ENCODE results near the gene HS6ST3. TPM values are rescaled to one million over a fixed set of nuclear protein-coding genes. Genes with fewer than 3 reads are reported as not detected.

HS6ST3 gene
- total RNA-seq, 1 experiment from 2014 or later: not detected

DNA sequence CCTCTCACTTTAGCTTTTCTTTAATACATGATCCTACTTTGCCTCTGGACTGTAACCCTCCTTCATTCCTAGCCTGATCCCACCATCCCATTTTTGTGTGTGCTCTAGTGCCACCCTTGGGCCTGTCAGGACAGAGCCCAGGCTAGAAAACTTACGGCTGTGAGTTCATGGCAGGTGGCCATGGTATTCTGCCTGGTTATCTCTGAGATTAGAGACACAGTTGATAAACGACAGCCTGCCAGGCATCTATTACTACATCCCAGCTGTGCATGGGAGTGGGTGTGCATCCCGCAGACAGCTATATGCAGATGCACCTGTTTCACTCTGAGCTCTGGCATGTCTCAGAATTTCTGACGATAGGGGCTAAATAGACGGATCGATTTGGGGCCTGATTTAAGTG is 110.9 kb downstream of the HS6ST3 start:
- H3K27ac Mint-ChIP-seq (ENCODE audit: unreplicated experiment): no peak overlapping the region
- peaks cover 9% of the 10 kb centered on the region for H3K9me3 Mint-ChIP-seq (ENCODE audit: unreplicated experiment)
- H3K4me1 Mint-ChIP-seq (ENCODE audit: low read depth, unreplicated experiment): no peaks in the 10 kb centered on the region
- no TSS peak for BruUV-seq (replicated peaks)
- no peak for DNase-seq
- intact Hi-C loops (cut with micrococcal nuclease; ENCODE audit: unreplicated experiment): no loop called here
- ChIA-PET POLR2A (no interaction called here), CTCF (no interaction called here)
- Histone ChIP-seq H3K27me3 (replicated peaks; ENCODE audit: control insufficient read depth, insufficient read depth, low read length) (no peaks in the 10 kb centered on the region), H3K4me3 (ENCODE audit: low read depth, low read length) (no peak overlapping the region), H3K4me1 (no peaks in the 10 kb centered on the region), H3K36me3 (ENCODE audit: control insufficient read depth, insufficient read depth, low read length) (no peaks in the 10 kb centered on the region), H3K9me3 (no peaks in the 10 kb centered on the region)
- peaks cover 12% of the 10 kb centered on the region for H3K27me3 Mint-ChIP-seq (ENCODE audit: insufficient read depth, unreplicated experiment)
- H3K4me3 Mint-ChIP-seq (ENCODE audit: unreplicated experiment): no peak overlapping the region
- TF ChIP-seq, protein P1, sequence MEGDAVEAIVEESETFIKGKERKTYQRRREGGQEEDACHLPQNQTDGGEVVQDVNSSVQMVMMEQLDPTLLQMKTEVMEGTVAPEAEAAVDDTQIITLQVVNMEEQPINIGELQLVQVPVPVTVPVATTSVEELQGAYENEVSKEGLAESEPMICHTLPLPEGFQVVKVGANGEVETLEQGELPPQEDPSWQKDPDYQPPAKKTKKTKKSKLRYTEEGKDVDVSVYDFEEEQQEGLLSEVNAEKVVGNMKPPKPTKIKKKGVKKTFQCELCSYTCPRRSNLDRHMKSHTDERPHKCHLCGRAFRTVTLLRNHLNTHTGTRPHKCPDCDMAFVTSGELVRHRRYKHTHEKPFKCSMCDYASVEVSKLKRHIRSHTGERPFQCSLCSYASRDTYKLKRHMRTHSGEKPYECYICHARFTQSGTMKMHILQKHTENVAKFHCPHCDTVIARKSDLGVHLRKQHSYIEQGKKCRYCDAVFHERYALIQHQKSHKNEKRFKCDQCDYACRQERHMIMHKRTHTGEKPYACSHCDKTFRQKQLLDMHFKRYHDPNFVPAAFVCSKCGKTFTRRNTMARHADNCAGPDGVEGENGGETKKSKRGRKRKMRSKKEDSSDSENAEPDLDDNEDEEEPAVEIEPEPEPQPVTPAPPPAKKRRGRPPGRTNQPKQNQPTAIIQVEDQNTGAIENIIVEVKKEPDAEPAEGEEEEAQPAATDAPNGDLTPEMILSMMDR (IDR thresholded peaks at IDR 0.05; ENCODE audit: insufficient read depth in 1 of 2, low read depth in 1 of 2, low read length in 1 of 2, severe bottlenecking in 1 of 2, unreplicated experiment in 1 of 2): no peak
- H3K36me3 Mint-ChIP-seq (ENCODE audit: insufficient read depth, unreplicated experiment): no peaks in the 10 kb centered on the region

DNA sequence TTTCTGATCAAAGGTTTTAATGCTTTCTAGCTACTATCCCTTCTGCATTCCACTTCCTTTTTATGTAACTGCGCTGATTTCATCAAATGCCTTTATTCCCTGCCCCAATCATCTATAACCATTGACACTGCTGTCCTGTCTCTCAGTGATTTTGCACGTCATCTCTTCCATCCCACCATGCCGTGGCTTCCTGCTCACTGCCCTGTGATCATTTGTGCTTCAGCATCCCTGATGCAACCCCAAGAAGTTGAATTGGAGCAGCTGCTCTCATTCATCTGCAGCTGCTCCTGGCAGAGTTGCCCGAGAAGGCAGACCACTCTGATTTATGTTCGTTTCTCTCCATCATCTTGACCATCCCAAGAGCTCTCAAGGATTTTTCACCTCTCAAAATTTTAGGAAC is 112.4 kb downstream of the HS6ST3 start:
- DNase-seq: no peak
- no peaks in the 10 kb centered on the region for H3K36me3 Mint-ChIP-seq (ENCODE audit: insufficient read depth, unreplicated experiment)
- H3K27me3 ChIP-seq (replicated peaks; ENCODE audit: control insufficient read depth, insufficient read depth, low read length): no peaks in the 10 kb centered on the region
- CTCF ChIA-PET: no interaction called here
- peaks cover 9% of the 10 kb centered on the region for H3K9me3 Mint-ChIP-seq (ENCODE audit: unreplicated experiment)
- no peak overlapping the region for H3K27ac Mint-ChIP-seq (ENCODE audit: unreplicated experiment)
- POLR2A ChIA-PET: no interaction called here
- H3K36me3 ChIP-seq (ENCODE audit: control insufficient read depth, insufficient read depth, low read length): no peaks in the 10 kb centered on the region
- no peaks in the 10 kb centered on the region for H3K4me1 Mint-ChIP-seq (ENCODE audit: low read depth, unreplicated experiment)
- TF ChIP-seq, protein P1 (IDR thresholded peaks at IDR 0.05; ENCODE audit: insufficient read depth in 1 of 2, low read depth in 1 of 2, low read length in 1 of 2, severe bottlenecking in 1 of 2, unreplicated experiment in 1 of 2): no peak
- no peak overlapping the region for H3K4me3 Mint-ChIP-seq (ENCODE audit: unreplicated experiment)
- no peaks in the 10 kb centered on the region for H3K9me3 ChIP-seq
- H3K4me3 ChIP-seq (ENCODE audit: low read depth, low read length): no peak overlapping the region
- no peaks in the 10 kb centered on the region for H3K4me1 ChIP-seq
- intact Hi-C loops (cut with micrococcal nuclease; ENCODE audit: unreplicated experiment): no loop called here
- peaks cover 7% of the 10 kb centered on the region for H3K27me3 Mint-ChIP-seq (ENCODE audit: insufficient read depth, unreplicated experiment)
- BruUV-seq (replicated peaks): no TSS peak

DNA sequence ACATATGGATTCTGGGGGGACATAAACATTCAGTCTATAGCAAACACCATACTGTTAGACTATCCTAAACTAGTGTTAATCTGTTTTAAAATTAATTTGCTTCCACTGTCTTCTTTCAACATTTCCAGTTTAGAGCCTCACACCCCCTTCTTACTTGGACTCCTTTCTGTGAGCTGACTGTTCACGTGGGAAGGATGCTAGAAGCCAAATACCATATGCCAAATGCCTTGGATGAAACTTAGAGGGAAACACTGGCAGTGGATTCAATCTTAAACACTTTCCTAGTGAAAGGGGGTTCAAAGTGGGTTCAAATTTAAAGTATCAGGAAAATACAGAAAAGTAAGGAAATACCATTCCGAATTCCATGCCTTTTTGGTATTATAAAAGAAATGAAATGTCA is 113.6 kb downstream of the HS6ST3 start:
- H3K9me3 Mint-ChIP-seq (ENCODE audit: unreplicated experiment): peaks cover 7% of the 10 kb centered on the region
- no peaks in the 10 kb centered on the region for H3K9me3 ChIP-seq
- H3K27ac Mint-ChIP-seq (ENCODE audit: unreplicated experiment): no peak overlapping the region
- ChIA-PET CTCF (no interaction called here), POLR2A (no interaction called here)
- H3K27me3 Mint-ChIP-seq (ENCODE audit: insufficient read depth, unreplicated experiment): peaks cover 7% of the 10 kb centered on the region
- H3K36me3 Mint-ChIP-seq (ENCODE audit: insufficient read depth, unreplicated experiment): no peaks in the 10 kb centered on the region
- H3K27me3 ChIP-seq (replicated peaks; ENCODE audit: control insufficient read depth, insufficient read depth, low read length): no peaks in the 10 kb centered on the region
- H3K4me3 ChIP-seq (ENCODE audit: low read depth, low read length): no peak overlapping the region
- intact Hi-C loops (cut with micrococcal nuclease; ENCODE audit: unreplicated experiment): no loop called here
- TF ChIP-seq, protein P1 (IDR thresholded peaks at IDR 0.05; ENCODE audit: insufficient read depth in 1 of 2, low read depth in 1 of 2, low read length in 1 of 2, severe bottlenecking in 1 of 2, unreplicated experiment in 1 of 2): no peak
- no peak for DNase-seq
- no peaks in the 10 kb centered on the region for H3K4me1 ChIP-seq
- no peaks in the 10 kb centered on the region for H3K4me1 Mint-ChIP-seq (ENCODE audit: low read depth, unreplicated experiment)
- no peak overlapping the region for H3K4me3 Mint-ChIP-seq (ENCODE audit: unreplicated experiment)
- no peaks in the 10 kb centered on the region for H3K36me3 ChIP-seq (ENCODE audit: control insufficient read depth, insufficient read depth, low read length)
- no TSS peak for BruUV-seq (replicated peaks)
